T-helper 2 cell treated with Interferon-gamma antibody and Interleukin-4, amounts not matched to agents 100 ng/mL and 5 ng/mL, for 36 hours (primary cell): Measurements from ENCODE around the gene FBXO11. TPM values are rescaled to one million over a fixed set of nuclear protein-coding genes. Genes with fewer than 3 reads are reported as not detected.

Experiments used
- intact Hi-C: fragments of 100-400 bp; cut with micrococcal nuclease; formaldehyde crosslinking; loops from one replicate; pipeline ENCODE4 v1.15.1; 2023
- total RNA-seq: library from RNA; stranded (reverse); gene quantifications from 2 replicates; pipeline ENCODE4 v1.2.3, GENCODE V29; 2022

FBXO11 gene
- total RNA-seq, 1 donor from 2014 or later: 58.1 TPM

- intact Hi-C loops: no loop called here
Measured at GRCh38 chr2:47741637-47742036, 164.7 kb downstream of the FBXO11 start.

GRCh38 chr2:47741101-47741500 lies 165.2 kb downstream of the FBXO11 start:
- intact Hi-C loops: no loop called here

Other genes with a start within 250 kb of the FBXO11 start
- 101 and 109 TPM in 2 replicates for gene MSH6, start 123.4 kb downstream of the FBXO11 start, total RNA-seq